ENCODE measurements around the gene ZNF70.

Gene ZNF70

DNA sequence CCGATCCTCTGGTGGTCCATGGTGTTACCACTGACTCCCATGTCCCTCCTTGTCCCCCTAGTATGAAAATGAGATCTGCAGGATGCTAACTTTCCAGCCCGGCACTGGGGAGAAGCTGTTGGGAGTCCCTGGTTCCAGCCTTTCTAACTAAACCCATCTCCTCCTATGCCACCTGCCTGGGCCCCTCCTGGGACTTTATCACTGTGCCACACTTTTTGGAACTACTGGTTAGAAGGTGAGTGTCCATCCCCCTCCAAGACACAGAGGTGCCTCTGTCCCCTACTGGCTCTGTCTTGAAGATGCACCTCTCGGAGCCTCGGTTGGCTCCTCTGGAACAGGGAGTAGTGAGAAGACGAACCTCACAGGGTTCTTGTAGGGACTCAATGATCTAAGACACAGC, 60.2 kb downstream of the ZNF70 start, which contains the start of gene RGL4:
Gene RGL4, plus strand, starts transcription at position 301 of the 400 bp plus-strand sequence. CDS start 1,018 bp downstream, outside the sequence.
- DNase-seq = no peak

DNA sequence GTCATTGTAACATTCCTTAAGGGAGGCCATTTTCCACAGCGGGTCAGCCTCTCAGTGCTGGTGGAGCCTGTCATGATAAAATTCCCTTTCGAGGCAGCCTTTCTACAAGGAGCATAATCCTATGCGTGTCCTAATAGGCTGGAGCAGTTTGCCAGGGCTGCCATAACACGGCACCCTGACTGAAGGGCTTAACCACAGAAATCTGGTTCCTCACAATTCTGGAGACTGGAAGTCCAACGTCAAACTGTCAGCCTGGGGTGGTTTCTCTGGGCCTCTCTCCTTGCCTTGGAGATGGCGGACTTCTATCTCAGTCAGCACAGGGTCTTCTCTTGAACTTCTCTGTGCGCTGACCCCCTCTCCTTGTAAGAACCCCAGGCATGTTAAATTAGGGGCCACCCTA, 61.5 kb downstream of the ZNF70 start:
- DNase-seq = no peak
